Astrocyte (in vitro differentiated cells and primary cell): ENCODE measurements around the gene RSBN1. TPM values are rescaled to one million over a fixed set of nuclear protein-coding genes. Genes with fewer than 3 reads are reported as not detected.

Source experiments
- DNase-seq: peaks from one replicate; pipeline ENCODE4 v3.0.0-alpha.2; 2010; ENCODE audit warnings: low read depth
- FAIRE-seq: peaks from 2 replicates; lab custom pipeline; 2011; peaks lifted over from hg19 to GRCh38; lab: Jason Lieb, UNC
- H2AFZ ChIP-seq: 2 replicates; pipeline ENCODE4 v1.6.0; 2012; ENCODE audit warnings: low read depth, low read length, inconsistent platforms
- H3K27ac ChIP-seq: 2 replicates; pipeline ENCODE4 v1.5.1; 2011; ENCODE audit warnings: low read depth, low read length, inconsistent platforms
- H3K27me3 ChIP-seq: 2 replicates; pipeline ENCODE4 v1.6.0; 2011; ENCODE audit warnings: low read length, inconsistent platforms; ENCODE audit not compliant: insufficient read depth
- H3K36me3 ChIP-seq: 2 replicates; pipeline ENCODE4 v1.5.1; 2011; ENCODE audit warnings: low read length, inconsistent platforms; ENCODE audit not compliant: insufficient read depth
- H3K4me1 ChIP-seq: 2 replicates; pipeline ENCODE4 v1.5.1; 2011; ENCODE audit warnings: low read length, inconsistent platforms; ENCODE audit not compliant: insufficient read depth
- H3K4me2 ChIP-seq: 2 replicates; pipeline ENCODE4 v1.6.0; 2012; ENCODE audit warnings: low read length, inconsistent platforms
- H3K4me3 ChIP-seq: 2 replicates; pipeline ENCODE4 v1.5.1; 2011; ENCODE audit warnings: low read depth, mild to moderate bottlenecking, low read length, inconsistent platforms; ENCODE audit not compliant: insufficient read depth
- H3K79me2 ChIP-seq: 2 replicates; pipeline ENCODE4 v1.6.0; 2012; ENCODE audit warnings: mild to moderate bottlenecking, low read length, inconsistent platforms; ENCODE audit not compliant: insufficient read depth
- H3K9ac ChIP-seq: 2 replicates; pipeline ENCODE4 v1.6.0; 2012; ENCODE audit warnings: mild to moderate bottlenecking, low read length, inconsistent platforms
- H3K9me3 ChIP-seq: 2 replicates; pipeline ENCODE4 v1.5.1; 2012; ENCODE audit warnings: low read depth, mild to moderate bottlenecking, low read length, inconsistent platforms; ENCODE audit not compliant: insufficient read depth
- H4K20me1 ChIP-seq: 2 replicates; pipeline ENCODE4 v1.6.0; 2012; ENCODE audit warnings: low read length, inconsistent platforms; ENCODE audit not compliant: insufficient read depth
- H3K27ac Mint-ChIP-seq: one replicate; pipeline ENCODE4 v1.8.0; 2021; ENCODE audit warnings: mild to moderate bottlenecking, mixed read lengths; ENCODE audit not compliant: unreplicated experiment
- H3K27me3 Mint-ChIP-seq: one replicate; pipeline ENCODE4 v1.8.0; 2021; ENCODE audit warnings: low read depth, mixed read lengths; ENCODE audit not compliant: unreplicated experiment
- H3K36me3 Mint-ChIP-seq: one replicate; pipeline ENCODE4 v1.8.0; 2021; ENCODE audit warnings: low read depth, mixed read lengths; ENCODE audit not compliant: unreplicated experiment
- H3K4me1 Mint-ChIP-seq: one replicate; pipeline ENCODE4 v1.8.0; 2021; ENCODE audit warnings: low read depth, mixed read lengths; ENCODE audit not compliant: unreplicated experiment
- H3K4me3 Mint-ChIP-seq: one replicate; pipeline ENCODE4 v1.8.0; 2021; ENCODE audit warnings: mild to moderate bottlenecking, moderate library complexity, mixed read lengths; ENCODE audit not compliant: unreplicated experiment
- H3K9me3 Mint-ChIP-seq: one replicate; pipeline ENCODE4 v1.8.0; 2021; ENCODE audit warnings: mild to moderate bottlenecking, mixed read lengths; ENCODE audit not compliant: unreplicated experiment
- EZH2 ChIP-seq: IDR thresholded peaks from 2 replicates; pipeline ENCODE4 v1.6.1; 2012; ENCODE audit warnings: mild to moderate bottlenecking, low read length, inconsistent platforms; ENCODE audit not compliant: insufficient read depth
- total RNA-seq: library from RNA; stranded (reverse); gene quantifications from 2 replicates; pipeline ENCODE4 v1.2.1, GENCODE V29; 2021
- TF ChIP-seq, protein P1 (sequence below): IDR thresholded peaks from 2 replicates; pipeline ENCODE4 v1.5.1; 2011; ENCODE audit warnings: low read depth, mild to moderate bottlenecking, inconsistent platforms, low read length, moderate library complexity; ENCODE audit not compliant: insufficient read depth

Gene RSBN1
- total RNA-seq, 1 donor from 2014 or later: 10.6 TPM

DNA sequence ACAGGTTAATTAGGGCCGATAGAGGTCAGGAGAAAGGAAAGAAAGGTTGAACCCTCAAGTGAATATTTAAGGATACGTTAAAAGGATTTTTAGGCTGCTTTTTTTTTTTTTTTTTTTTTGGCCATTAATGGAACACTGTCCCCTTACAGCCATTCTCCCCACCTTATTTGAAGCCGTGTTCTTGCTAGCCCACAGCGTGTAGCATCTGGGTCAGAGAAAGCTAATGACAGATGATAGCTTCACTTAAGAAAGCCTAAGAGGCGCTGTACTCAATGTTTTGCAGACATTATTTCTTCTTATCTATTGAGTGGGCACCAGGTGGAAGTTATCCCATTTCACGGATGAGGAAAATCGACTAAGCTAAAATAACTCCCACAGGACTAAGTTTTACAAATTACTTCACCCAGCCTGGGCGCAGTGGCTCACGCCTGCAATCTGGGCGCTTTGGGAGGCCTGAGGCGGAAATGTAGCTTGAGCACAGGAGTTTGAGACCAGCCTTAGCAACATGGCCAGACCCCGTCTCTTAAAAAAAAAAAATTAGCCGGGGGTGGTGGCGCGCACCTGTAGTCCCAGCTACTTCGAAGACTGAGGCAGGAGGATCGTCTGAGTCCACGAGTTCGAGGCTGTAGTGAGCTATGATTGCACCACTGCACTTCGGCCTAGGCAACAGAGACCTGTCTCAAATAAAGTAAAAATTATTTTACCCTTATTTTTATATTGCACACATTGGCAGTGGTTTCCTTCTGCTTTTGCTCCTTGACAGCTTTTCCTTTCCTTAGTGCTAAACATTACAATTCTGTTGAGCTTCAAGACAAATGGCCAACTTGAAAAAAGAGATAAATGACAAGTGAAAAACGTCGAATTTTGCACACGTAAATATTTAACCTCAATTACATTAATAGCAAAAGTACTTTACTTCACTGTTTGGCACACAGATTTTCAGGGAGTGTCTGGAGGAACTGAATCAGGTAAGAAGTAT, 51.9 kb downstream of the RSBN1 start:
- H3K9me3 Mint-ChIP-seq: no peaks in the 10 kb centered on the region
- peaks cover 30% of the 10 kb centered on the region for H3K79me2 ChIP-seq
- TF ChIP-seq, protein P1, sequence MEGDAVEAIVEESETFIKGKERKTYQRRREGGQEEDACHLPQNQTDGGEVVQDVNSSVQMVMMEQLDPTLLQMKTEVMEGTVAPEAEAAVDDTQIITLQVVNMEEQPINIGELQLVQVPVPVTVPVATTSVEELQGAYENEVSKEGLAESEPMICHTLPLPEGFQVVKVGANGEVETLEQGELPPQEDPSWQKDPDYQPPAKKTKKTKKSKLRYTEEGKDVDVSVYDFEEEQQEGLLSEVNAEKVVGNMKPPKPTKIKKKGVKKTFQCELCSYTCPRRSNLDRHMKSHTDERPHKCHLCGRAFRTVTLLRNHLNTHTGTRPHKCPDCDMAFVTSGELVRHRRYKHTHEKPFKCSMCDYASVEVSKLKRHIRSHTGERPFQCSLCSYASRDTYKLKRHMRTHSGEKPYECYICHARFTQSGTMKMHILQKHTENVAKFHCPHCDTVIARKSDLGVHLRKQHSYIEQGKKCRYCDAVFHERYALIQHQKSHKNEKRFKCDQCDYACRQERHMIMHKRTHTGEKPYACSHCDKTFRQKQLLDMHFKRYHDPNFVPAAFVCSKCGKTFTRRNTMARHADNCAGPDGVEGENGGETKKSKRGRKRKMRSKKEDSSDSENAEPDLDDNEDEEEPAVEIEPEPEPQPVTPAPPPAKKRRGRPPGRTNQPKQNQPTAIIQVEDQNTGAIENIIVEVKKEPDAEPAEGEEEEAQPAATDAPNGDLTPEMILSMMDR: no peak
- TF ChIP-seq EZH2: no peak
- H3K27me3 Mint-ChIP-seq: no peaks in the 10 kb centered on the region
- H3K27me3 ChIP-seq: no peaks in the 10 kb centered on the region
- peaks cover 10% of the 10 kb centered on the region for H3K4me1 Mint-ChIP-seq
- peak overlapping the region; percentile 96 for H3K4me2 ChIP-seq
- peak overlapping the region; percentile 93 for H3K9ac ChIP-seq
- no peaks in the 10 kb centered on the region for H3K9me3 ChIP-seq
- peaks cover under 1% of the 10 kb centered on the region for H3K36me3 ChIP-seq
- H3K36me3 Mint-ChIP-seq: no peaks in the 10 kb centered on the region
- peak overlapping the region; percentile 82 for H3K4me3 ChIP-seq
- no peak for DNase-seq
- FAIRE-seq: no peak
- H2AFZ ChIP-seq: peak overlapping the region; percentile 99
- H3K27ac Mint-ChIP-seq: peak overlapping the region; percentile 96
- peak overlapping the region; percentile 96 for H3K27ac ChIP-seq
- peaks cover 3% of the 10 kb centered on the region for H3K4me1 ChIP-seq
- peaks cover 4% of the 10 kb centered on the region for H4K20me1 ChIP-seq
- H3K4me3 Mint-ChIP-seq: peak overlapping the region; percentile 90

DNA sequence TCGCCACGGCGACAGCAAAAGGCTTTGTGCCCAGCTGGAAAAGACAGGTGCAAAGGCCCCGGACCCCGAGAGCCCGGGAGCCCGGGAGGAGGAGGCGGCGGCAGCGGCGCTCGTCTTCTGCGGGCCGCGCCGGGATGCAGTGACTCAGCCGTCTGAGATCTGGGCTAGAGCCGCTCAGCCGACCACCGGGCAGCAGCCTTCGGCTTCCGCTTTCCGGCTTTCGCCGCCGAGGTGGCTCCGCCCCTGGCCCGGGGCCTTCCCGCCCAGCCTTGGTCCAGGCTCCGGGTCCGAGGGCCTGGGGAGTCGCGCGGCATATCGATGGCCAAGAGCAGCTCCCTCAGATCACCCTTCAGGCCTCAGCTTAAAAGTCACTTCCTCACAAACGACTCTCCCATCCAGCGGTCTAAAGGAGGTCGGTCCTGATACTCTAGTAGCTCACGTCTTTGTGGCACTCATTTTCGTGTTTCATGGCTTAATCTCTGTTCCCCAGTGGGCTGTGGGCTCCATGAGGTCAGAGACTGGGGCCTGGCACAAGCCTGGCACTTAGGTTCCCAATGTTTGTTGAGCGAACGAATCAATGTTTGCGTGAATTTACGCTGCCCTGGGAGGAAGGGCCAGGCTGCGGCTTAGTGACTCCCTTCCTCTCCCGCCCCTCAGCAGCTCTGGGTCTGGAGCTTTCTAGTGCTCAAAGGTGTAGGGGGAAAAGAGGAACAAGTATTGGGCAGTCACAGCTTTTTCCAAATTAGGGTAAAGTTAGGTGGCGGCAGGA, 52.8 kb downstream of the RSBN1 start, which contains the start of gene PHTF1:
PHTF1 (minus strand) TSS at position 154 of the 769 bp plus-strand sequence. CDS start 783 bp downstream, outside the sequence.
- DNase-seq (peak; percentile 68), FAIRE-seq (no peak)
- H3K4me1 Mint-ChIP-seq: peaks cover 10% of the 10 kb centered on the region
- no peaks in the 10 kb centered on the region for H3K36me3 Mint-ChIP-seq
- peak within 1 kb of the TSS; percentile 96 for H3K27ac Mint-ChIP-seq
- Histone ChIP-seq H3K4me1 (peaks cover 3% of the 10 kb centered on the region), H3K4me3 (peak within 1 kb of the TSS; percentile 82), H3K9me3 (no peaks in the 10 kb centered on the region), H4K20me1 (peaks cover 6% of the 10 kb centered on the region), H3K27ac (peak within 1 kb of the TSS; percentile 96), H3K4me2 (peak within 1 kb of the TSS; percentile 96), H3K79me2 (peaks cover 33% of the 10 kb centered on the region), H3K27me3 (no peaks in the 10 kb centered on the region), H3K36me3 (no peaks in the 10 kb centered on the region), H2AFZ (peak within 1 kb of the TSS; percentile 99), H3K9ac (peak within 1 kb of the TSS; percentile 93)
- no peaks in the 10 kb centered on the region for H3K9me3 Mint-ChIP-seq
- no peak for TF ChIP-seq EZH2
- TF ChIP-seq, protein P1: no peak
- no peaks in the 10 kb centered on the region for H3K27me3 Mint-ChIP-seq
- H3K4me3 Mint-ChIP-seq: peak within 1 kb of the TSS; percentile 95
